Endothelial cell of umbilical vein (primary cell): Measurements from ENCODE around the gene KIF22.
A peak's percentile ranks its signal among the peaks of the same experiment; 100 is the strongest.

Experiments used
- CTCF ChIP-seq, 2 donors: IDR thresholded peaks; 1 replicate in 1 of 2; 2 replicates in 1 of 2; pipeline ENCODE4 v1.5.1; 2011; ENCODE audit warnings: low read length in 2 of 2, mild to moderate bottlenecking in 2 of 2, moderate library complexity in 2 of 2, control low read depth in 1 of 2, inconsistent platforms in 1 of 2, low read depth in 1 of 2; ENCODE audit not compliant: insufficient read depth in 1 of 2; ENCODE audit errors: extremely low read depth in 1 of 2
- EZH2 ChIP-seq: IDR thresholded peaks from 2 replicates; pipeline ENCODE4 v1.6.1; 2012; ENCODE audit warnings: borderline replicate concordance, low read depth, mild to moderate bottlenecking, moderate library complexity, low read length, inconsistent platforms; ENCODE audit not compliant: severe bottlenecking
- FOS ChIP-seq: IDR thresholded peaks from 2 replicates; pipeline ENCODE4 v1.6.1; 2011; ENCODE audit warnings: mild to moderate bottlenecking, low read length, moderate library complexity, borderline replicate concordance; ENCODE audit not compliant: insufficient read depth
- GATA2 ChIP-seq: IDR thresholded peaks from 2 replicates; pipeline ENCODE4 v1.7.0; 2011; ENCODE audit warnings: low read depth, mild to moderate bottlenecking, moderate library complexity, mixed read lengths, low read length; ENCODE audit not compliant: insufficient read length, insufficient read depth
- JUN ChIP-seq: IDR thresholded peaks from 2 replicates; pipeline ENCODE4 v1.6.1; 2011; ENCODE audit warnings: borderline replicate concordance, low read depth; ENCODE audit not compliant: insufficient read length, insufficient read depth
- MAX ChIP-seq: IDR thresholded peaks from 2 replicates; pipeline ENCODE4 v1.6.1; 2011; ENCODE audit not compliant: insufficient read depth, insufficient read length
- MYC ChIP-seq: IDR thresholded peaks from one replicate; pipeline ENCODE4 v1.6.1; 2011; ENCODE audit warnings: mild to moderate bottlenecking, low read depth, low read length
- POLR2A ChIP-seq: IDR thresholded peaks from 2 replicates; pipeline ENCODE4 v1.6.1; 2012; ENCODE audit warnings: low read depth, mild to moderate bottlenecking, control low read depth, low read length
- POLR2AphosphoS5 ChIP-seq: IDR thresholded peaks from 2 replicates; pipeline ENCODE4 v1.6.1; 2012; ENCODE audit warnings: low read depth, mild to moderate bottlenecking, control low read depth, low read length, moderate library complexity; ENCODE audit not compliant: insufficient read depth

- TF ChIP-seq CTCF (IDR thresholded peaks at IDR 0.05; ENCODE audit: extremely low read depth in 1 of 2, insufficient read depth in 1 of 2, low read depth in 1 of 2, low read length in 2 of 2), result no peak
- no peak for TF ChIP-seq MYC
- peak; percentile 67 for TF ChIP-seq FOS
- no peak for TF ChIP-seq MAX
- TF ChIP-seq POLR2A, result no peak
- peak; percentile 31 for TF ChIP-seq POLR2AphosphoS5
- no peak for TF ChIP-seq EZH2
- TF ChIP-seq GATA2, result peak; percentile 38
- TF ChIP-seq JUN, result peak; percentile 81
Observed at GRCh38 chr16:29824589-29825144, 34.1 kb downstream of the KIF22 start.
